Endothelial cell of umbilical vein (primary cell): ENCODE data around the gene GLIPR1L1. TPM values are rescaled to one million over a fixed set of nuclear protein-coding genes. Genes with fewer than 3 reads are reported as not detected.

Experiments
- BruUV-seq: library from RNA; stranded (reverse); fragments of 400-500 nt; replicated peaks from 2 replicates; lab custom pipeline; 2021; lab: Mats Ljungman, UMichigan
- CTCF ChIA-PET: fragments of 300-600, 350-600 bp; sonication (Branson Sonifier 250); formaldehyde crosslinking; loops from one replicate; lab custom pipeline; 2021; ENCODE audit warnings: antibody characterized with exemption, inconsistent platforms; lab: Charles Lee
- POLR2A ChIA-PET: fragments of 300-600, 350-600 bp; sonication (Branson Sonifier 250); formaldehyde crosslinking; loops from one replicate; lab custom pipeline; 2021; ENCODE audit warnings: antibody characterized with exemption, inconsistent platforms; lab: Charles Lee
- DNase-seq: peaks from one replicate; pipeline ENCODE4 v3.0.0-alpha.2; 2011; ENCODE audit warnings: low read depth, low spot score
- FAIRE-seq: peaks from 2 replicates; lab custom pipeline; 2011; peaks lifted over from hg19 to GRCh38; lab: Jason Lieb, UNC
- H2AFZ ChIP-seq: 2 replicates; pipeline ENCODE4 v1.6.0; 2012; ENCODE audit warnings: low read depth, low read length, control low read depth, inconsistent platforms
- H3K27ac ChIP-seq: 2 replicates; pipeline ENCODE4 v1.5.1; 2011; ENCODE audit warnings: low read depth, mild to moderate bottlenecking, control low read depth, low read length, moderate library complexity; ENCODE audit not compliant: insufficient read depth
- H3K27me3 ChIP-seq, 2 experiments: 2 replicates each; pipeline versions ENCODE4 v1.6.0 to v1.6.1; 2011; ENCODE audit warnings: low read length in 2 of 2, mixed read lengths in 1 of 2; ENCODE audit not compliant: control insufficient read depth in 2 of 2, insufficient read depth in 2 of 2
- H3K36me3 ChIP-seq, 2 experiments: 2 replicates in 1 of 2; 3 replicates in 1 of 2; pipeline ENCODE4 v1.5.1; 2011; ENCODE audit warnings: low read length in 2 of 2, mild to moderate bottlenecking in 1 of 2, moderate library complexity in 1 of 2; ENCODE audit not compliant: control insufficient read depth in 2 of 2, insufficient read depth in 2 of 2; ENCODE audit errors: extremely low read depth in 1 of 2
- H3K4me1 ChIP-seq: 3 replicates; pipeline ENCODE4 v1.5.1; 2011; ENCODE audit warnings: mild to moderate bottlenecking, low read length; ENCODE audit not compliant: control insufficient read depth, insufficient read depth; ENCODE audit errors: extremely low read depth
- H3K4me2 ChIP-seq: 2 replicates; pipeline ENCODE4 v1.6.1; 2011; ENCODE audit warnings: low read length, control low read depth, mixed read lengths; ENCODE audit not compliant: insufficient read depth
- H3K4me3 ChIP-seq, 3 experiments: fragments of 200-600 bp in 1 of 3; sonication (generic), shearing (Covaris generic) in 1 of 3; replicated peaks in 1 of 3; 2 replicates each; pipeline ENCODE4 v1.5.1; 2011 to 2016; ENCODE audit warnings: control low read depth in 3 of 3, low read length in 3 of 3, mild to moderate bottlenecking in 2 of 3, inconsistent platforms in 1 of 3, low read depth in 1 of 3, moderate library complexity in 1 of 3; ENCODE audit not compliant: insufficient read depth in 1 of 3
- H3K79me2 ChIP-seq: 2 replicates; pipeline ENCODE4 v1.6.0; 2012; ENCODE audit warnings: low read length, inconsistent platforms; ENCODE audit not compliant: control insufficient read depth, insufficient read depth
- H3K9ac ChIP-seq: replicated peaks from 2 replicates; pipeline ENCODE3; 2011; ENCODE audit warnings: low read length, control low read depth; ENCODE audit not compliant: insufficient read depth; ENCODE audit errors: extremely low read depth
- H3K9me1 ChIP-seq: replicated peaks from 3 replicates; pipeline ENCODE4 v1.6.0; 2011; ENCODE audit warnings: mild to moderate bottlenecking, low read length; ENCODE audit not compliant: control insufficient read depth, insufficient read depth; ENCODE audit errors: extremely low read depth
- H3K9me3 ChIP-seq: replicated peaks from 2 replicates; pipeline ENCODE4 v1.5.1; 2012; ENCODE audit warnings: low read length, inconsistent platforms; ENCODE audit not compliant: control insufficient read depth, insufficient read depth
- H4K20me1 ChIP-seq: replicated peaks from 2 replicates; pipeline ENCODE3; 2011; ENCODE audit warnings: mild to moderate bottlenecking, low read length; ENCODE audit not compliant: control insufficient read depth, insufficient read depth; ENCODE audit errors: extremely low read depth
- FOS ChIP-seq: IDR thresholded peaks from 2 replicates; pipeline ENCODE4 v1.6.1; 2011; ENCODE audit warnings: mild to moderate bottlenecking, low read length, moderate library complexity, borderline replicate concordance; ENCODE audit not compliant: insufficient read depth
- MAX ChIP-seq: IDR thresholded peaks from 2 replicates; pipeline ENCODE4 v1.6.1; 2011; ENCODE audit not compliant: insufficient read depth, insufficient read length
- POLR2A ChIP-seq: IDR thresholded peaks from 2 replicates; pipeline ENCODE4 v1.6.1; 2012; ENCODE audit warnings: low read depth, mild to moderate bottlenecking, control low read depth, low read length
- dilution Hi-C: fragments of 300-500 bp; cut with MboI; formaldehyde crosslinking; loops from one replicate; pipeline ENCODE4 v1.15.0; 2019; ENCODE audit warnings: low sequenced_read_pairs; ENCODE audit not compliant: extremely low pct_ligation_motif_present
- intact Hi-C: fragments of 100-400 bp; cut with micrococcal nuclease; formaldehyde crosslinking; loops from one replicate; pipeline ENCODE4 v1.10.0; 2022
- polyA plus RNA-seq, 4 experiments: library from polyadenylated mRNA; depleted of rRNA in 3 of 4; stranded (reverse) in 3 of 4; unstranded in 1 of 4; fragments of >200 nt; gene quantifications; 2 replicates each; pipeline versions ENCODE4 v1.2.1 to v1.2.3, GENCODE V29; 2011 to 2012; ENCODE audit warnings: missing spikeins in 1 of 4
- total RNA-seq: library from RNA; stranded (reverse); gene quantifications from 2 replicates; pipeline ENCODE4 v1.2.3, GENCODE V29; 2021

The GLIPR1L1 gene
- total and polyA plus RNA-seq, 2 donors (not counting 3 experiments of a cell fraction or from before 2014, with no cell fraction given), result not detected

- H3K36me3 ChIP-seq, result no peaks in the 10 kb centered on the region
- intact Hi-C loops, result no loop called here
- H3K27me3 ChIP-seq, result no peaks in the 10 kb centered on the region
- H3K4me2 ChIP-seq, result no peak overlapping the region
- ChIA-PET POLR2A (no interaction called here), CTCF (no interaction called here)
- H3K9me1 ChIP-seq, result no peaks in the 10 kb centered on the region
- no peak for TF ChIP-seq POLR2A
- H3K4me1 ChIP-seq, result no peaks in the 10 kb centered on the region
- no TSS peak for BruUV-seq
- FAIRE-seq, result no peak
- no peak overlapping the region for H3K4me3 ChIP-seq
- H3K9ac ChIP-seq, result no peak overlapping the region
- H3K27ac ChIP-seq, result no peak overlapping the region
- no peaks in the 10 kb centered on the region for H3K79me2 ChIP-seq
- no peaks in the 10 kb centered on the region for H3K9me3 ChIP-seq
- dilution Hi-C loops, result no loop called here
- no peak overlapping the region for H2AFZ ChIP-seq
- DNase-seq, result no peak
- no peaks in the 10 kb centered on the region for H4K20me1 ChIP-seq
These were observed 43.9 kb downstream of the GLIPR1L1 start for GRCh38 chr12:75378354-75378753.

GRCh38 chr12:75389061-75389460 is 54.6 kb downstream of the GLIPR1L1 start:
- no peak for FAIRE-seq
- no peak overlapping the region for H3K9ac ChIP-seq
- no peaks in the 10 kb centered on the region for H3K9me3 ChIP-seq
- no peaks in the 10 kb centered on the region for H3K79me2 ChIP-seq
- CTCF ChIA-PET, result interaction anchor here (1.8 kb wide), 1 partner anchor 54 kb away, joined by 5 read pairs; the partner anchor contains the start of gene GLIPR1L1
- BruUV-seq, result no TSS peak
- H3K36me3 ChIP-seq, result no peaks in the 10 kb centered on the region
- H3K27ac ChIP-seq, result no peak overlapping the region
- peak; percentile 29 for DNase-seq
- H3K27me3 ChIP-seq, result no peaks in the 10 kb centered on the region
- POLR2A ChIA-PET, result no interaction called here
- intact Hi-C loops (no loop called here), dilution Hi-C loops (no loop called here)
- no peaks in the 10 kb centered on the region for H3K9me1 ChIP-seq
- H4K20me1 ChIP-seq, result no peaks in the 10 kb centered on the region
- H3K4me1 ChIP-seq, result peaks cover 29% of the 10 kb centered on the region
- TF ChIP-seq MAX, result no peak
- TF ChIP-seq FOS, result peak; percentile 49
- H3K4me3 ChIP-seq, result no peak overlapping the region
- H3K4me2 ChIP-seq, result peak overlapping the region; percentile 47
- no peak overlapping the region for H2AFZ ChIP-seq
